GM18498 (cell line): ENCODE data around the gene ADPRH.
A peak's percentile ranks its signal among the peaks of the same experiment; 100 is the strongest.

Experiments
- ATAC-seq: cut with Tn5 transposase; IDR thresholded peaks from one replicate; pipeline ENCODE4 v1.9.1; 2021; ENCODE audit warnings: mild to moderate bottlenecking, moderate library complexity; ENCODE audit not compliant: unreplicated experiment

The ADPRH gene

GRCh38 chr3:119627461-119627860, 48.2 kb downstream of the ADPRH start:
- peak; percentile 28 for ATAC-seq

- ATAC-seq: peak; percentile 79
Observed at GRCh38 chr3:119628390-119628789, 49.1 kb downstream of the ADPRH start.

DNA sequence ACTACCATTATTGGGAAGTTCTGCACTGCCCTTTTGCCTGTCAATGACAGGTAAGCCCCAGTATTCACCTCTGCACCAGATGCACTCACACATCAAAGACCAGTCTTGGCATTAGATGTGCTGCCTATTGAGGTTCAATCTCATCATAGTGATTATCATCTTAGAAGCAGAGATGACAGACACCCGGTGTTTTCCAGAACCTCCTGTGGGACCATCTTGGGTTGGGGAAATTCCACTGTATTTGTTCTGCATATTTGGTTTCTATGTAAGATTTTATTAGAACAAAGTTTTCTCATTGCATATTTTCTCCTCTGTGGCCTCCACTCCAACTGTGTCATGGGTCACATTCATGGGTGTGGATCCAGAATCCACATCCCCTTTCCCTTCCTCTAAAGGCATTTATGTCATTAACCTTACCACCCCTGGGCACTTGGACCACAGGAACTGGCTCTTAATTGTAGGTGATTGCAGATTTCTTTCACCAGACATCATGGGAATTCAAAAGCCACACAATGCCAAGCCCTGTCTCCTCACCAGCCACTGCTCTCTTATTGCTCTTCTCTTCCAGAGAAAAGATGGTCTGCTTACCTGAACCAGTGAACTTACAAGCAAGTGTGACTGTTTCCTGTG, 49.6 kb downstream of the ADPRH start:
- peak; percentile 31 for ATAC-seq

DNA sequence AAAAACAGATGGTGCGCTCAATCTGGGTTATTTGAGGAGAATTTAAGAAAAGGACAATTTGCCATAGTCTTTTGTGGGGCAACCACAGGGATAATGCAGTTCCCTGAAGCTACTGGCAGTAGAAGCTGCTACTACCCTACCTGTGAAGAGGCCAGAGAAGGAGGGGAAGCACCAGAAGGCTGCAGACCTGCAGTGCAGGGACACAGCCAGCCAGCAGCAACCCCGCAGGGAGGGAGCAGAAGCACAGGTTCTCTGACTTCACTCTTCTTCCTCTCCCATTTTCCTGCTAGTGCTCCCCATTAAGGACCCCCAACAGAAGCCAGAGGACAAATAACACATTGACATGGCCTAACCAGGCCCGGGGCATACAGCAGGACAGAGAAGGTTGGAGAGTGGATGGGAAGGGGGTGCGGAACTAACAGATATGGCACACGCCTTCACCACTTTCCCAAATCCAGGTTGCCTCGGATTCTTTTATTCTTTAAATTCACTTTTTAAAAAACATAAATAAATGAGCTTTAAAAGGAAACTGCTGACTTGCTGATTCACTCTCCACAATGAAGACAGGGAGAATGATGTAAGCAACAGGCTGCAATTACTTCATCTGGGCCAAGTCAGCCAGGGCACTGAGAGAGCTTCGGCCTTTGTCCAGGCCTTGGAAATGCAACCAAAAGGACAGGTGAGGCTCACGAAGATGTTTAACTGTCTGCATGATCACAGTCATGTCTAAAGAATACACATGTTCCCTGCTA, 51.0 kb downstream of the ADPRH start:
- no peak for ATAC-seq

- no peak for ATAC-seq
Observed at GRCh38 chr3:119630880-119631329, 51.6 kb downstream of the ADPRH start.

DNA sequence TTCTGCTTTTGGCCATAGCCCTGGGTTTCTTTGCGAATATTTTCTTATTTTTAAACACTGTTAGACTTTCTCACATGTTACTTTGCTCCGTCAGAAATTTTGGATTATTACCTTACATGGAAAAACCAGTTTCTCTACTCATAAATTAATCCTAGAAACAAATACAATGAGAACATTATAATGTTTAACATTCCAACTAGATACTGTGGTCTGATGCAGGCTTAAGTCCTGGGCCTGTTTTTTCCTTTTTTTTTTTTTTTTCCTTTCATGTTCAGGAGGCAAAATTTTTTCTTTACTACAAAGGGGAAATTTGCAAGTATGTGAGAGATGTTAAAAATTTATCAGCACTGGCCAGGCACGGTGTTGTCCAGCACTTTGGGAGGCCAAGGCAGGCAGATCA, 52.2 kb downstream of the ADPRH start:
- no peak for ATAC-seq

- no peak for ATAC-seq
Observed at GRCh38 chr3:119632216-119632615, 52.9 kb downstream of the ADPRH start.

- ATAC-seq: no peak
Observed at GRCh38 chr3:119632829-119633228, 53.5 kb downstream of the ADPRH start.

GRCh38 chr3:119635719-119636118, 56.4 kb downstream of the ADPRH start:
- ATAC-seq: no peak

- no peak for ATAC-seq
Observed at GRCh38 chr3:119636249-119636648, 57.0 kb downstream of the ADPRH start.

DNA sequence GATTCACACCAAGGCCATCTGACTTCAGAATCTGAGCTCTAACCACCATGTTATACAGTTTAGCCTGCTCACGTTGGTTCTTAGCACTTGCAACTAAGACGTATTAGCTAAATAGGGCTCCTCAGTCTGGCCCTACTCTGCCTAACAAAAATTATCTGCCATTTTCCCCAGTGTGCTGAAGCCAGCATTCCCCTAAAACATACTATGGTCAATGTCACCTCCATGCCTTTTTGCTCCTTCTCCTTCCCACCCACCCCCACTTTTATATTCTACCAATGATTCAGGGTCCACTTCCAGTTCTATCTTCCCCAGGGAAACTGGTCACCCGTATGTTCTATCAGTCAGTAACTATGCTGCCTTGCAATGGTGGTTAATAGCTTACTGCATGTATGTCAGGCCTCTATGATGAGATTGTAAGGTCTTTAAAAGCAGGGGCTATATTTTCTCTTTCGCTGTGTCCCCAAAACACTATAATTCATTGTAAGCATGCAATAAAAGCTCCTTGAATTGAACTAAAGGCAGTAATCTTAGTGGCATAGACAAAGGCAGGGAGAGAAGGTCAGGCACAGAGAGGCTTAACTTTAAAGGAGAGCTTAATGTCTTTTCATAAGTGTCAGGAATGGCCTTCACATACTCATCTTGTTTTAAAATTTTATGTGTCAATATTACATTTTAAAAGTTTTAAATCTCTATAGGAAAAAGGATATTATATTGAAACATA, 57.8 kb downstream of the ADPRH start:
- no peak for ATAC-seq

GRCh38 chr3:119637679-119638477, 58.6 kb downstream of the ADPRH start:
- ATAC-seq: peak; percentile 42
